Measurements from ENCODE around the gene NPIPB2. TPM values are rescaled to one million over a fixed set of nuclear protein-coding genes. Genes with fewer than 3 reads are reported as not detected.
A peak's percentile ranks its signal among the peaks of the same experiment; 100 is the strongest.

Gene NPIPB2
- total RNA-seq, 3 donors from 2014 or later = 11.1 to 17.6 (median 15.3) TPM

GRCh38 chr16:11980136-11980844 lies 38.4 kb upstream of the NPIPB2 start:
- H3K9me3 ChIP-seq = no peaks in the 10 kb centered on the region
- ATAC-seq (no peak), DNase-seq (no peak)
- intact Hi-C loops (cut with DNase I, micrococcal nuclease) = no loop called here
- H3K4me3 ChIP-seq = no peak overlapping the region
- H3K36me3 ChIP-seq (ENCODE audit: low read depth) = no peaks in the 10 kb centered on the region
- TF ChIP-seq CTCF (IDR thresholded peaks at IDR 0.05) = no peak
- peaks cover 16% of the 10 kb centered on the region for H3K4me1 ChIP-seq (ENCODE audit: low read depth)

GRCh38 chr16:11979013-11979672 lies 37.3 kb upstream of the NPIPB2 start:
- intact Hi-C loops (cut with DNase I, micrococcal nuclease) = no loop called here
- Histone ChIP-seq H3K36me3 (ENCODE audit: low read depth) (no peaks in the 10 kb centered on the region), H3K9me3 (no peaks in the 10 kb centered on the region), H3K4me1 (ENCODE audit: low read depth) (peaks cover 16% of the 10 kb centered on the region), H3K4me3 (no peak overlapping the region)
- TF ChIP-seq CTCF (IDR thresholded peaks at IDR 0.05) = no peak
- ATAC-seq (no peak), DNase-seq (no peak)

GRCh38 chr16:11978080-11978479 lies 36.2 kb upstream of the NPIPB2 start:
- no peaks in the 10 kb centered on the region for H3K9me3 ChIP-seq
- intact Hi-C loops (cut with DNase I, micrococcal nuclease) = no loop called here
- H3K4me3 ChIP-seq = no peak overlapping the region
- peaks cover 16% of the 10 kb centered on the region for H3K4me1 ChIP-seq (ENCODE audit: low read depth)
- no peak for TF ChIP-seq CTCF (IDR thresholded peaks at IDR 0.05)
- no peak for DNase-seq
- no peak for ATAC-seq
- H3K36me3 ChIP-seq (ENCODE audit: low read depth) = no peaks in the 10 kb centered on the region

GRCh38 chr16:11977376-11978041 lies 35.7 kb upstream of the NPIPB2 start:
- Histone ChIP-seq H3K36me3 (ENCODE audit: low read depth) (no peaks in the 10 kb centered on the region), H3K4me1 (ENCODE audit: low read depth) (peaks cover 16% of the 10 kb centered on the region), H3K4me3 (no peak overlapping the region), H3K9me3 (no peaks in the 10 kb centered on the region)
- intact Hi-C loops (cut with DNase I, micrococcal nuclease) = no loop called here
- TF ChIP-seq CTCF (IDR thresholded peaks at IDR 0.05) = no peak
- DNase-seq = peak in 1 of 3 donors; percentile 14
- ATAC-seq = peak; percentile 19

- Histone ChIP-seq H3K36me3 (ENCODE audit: low read depth) (no peaks in the 10 kb centered on the region), H3K4me1 (ENCODE audit: low read depth) (peaks cover 16% of the 10 kb centered on the region), H3K4me3 (peak overlapping the region; percentile 46), H3K9me3 (no peaks in the 10 kb centered on the region)
- intact Hi-C loops (cut with DNase I, micrococcal nuclease) = no loop called here
- peak; percentile 6 for ATAC-seq
- no peak for TF ChIP-seq CTCF (IDR thresholded peaks at IDR 0.05)
- DNase-seq = no peak
Observed at GRCh38 chr16:11976850-11977375, 35.1 kb upstream of the NPIPB2 start.
